ENCODE measurements around the gene LRFN2. TPM values are rescaled to one million over a fixed set of nuclear protein-coding genes. Genes with fewer than 3 reads are reported as not detected.

Gene LRFN2
- total RNA-seq, 3 donors from 2014 or later, result not detected

DNA sequence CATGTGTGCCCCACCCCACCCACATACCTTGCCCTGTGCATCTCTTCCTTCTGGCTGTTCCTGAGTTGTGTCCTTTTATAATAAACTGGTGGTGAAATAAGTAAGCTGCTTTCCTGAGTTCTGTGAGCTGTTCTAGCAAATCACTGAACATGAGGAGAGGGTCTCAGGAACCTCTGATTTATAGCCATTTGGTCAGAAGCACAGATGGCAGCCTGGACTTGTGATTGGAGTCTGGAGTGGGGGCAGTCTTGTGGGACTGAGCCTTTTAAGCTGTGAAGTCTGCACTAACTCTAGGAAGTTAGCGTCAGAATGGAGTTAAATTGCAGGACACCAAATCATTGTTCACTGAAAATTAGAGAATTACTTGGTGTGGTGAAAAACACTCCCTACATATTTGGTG, 245.4 kb downstream of the LRFN2 start:
- DNase-seq (ENCODE audit: low spot score in 2 of 2), result no peak
- no peak overlapping the region for H3K27ac ChIP-seq
- intact Hi-C loops (cut with DNase I; ENCODE audit: low total_unique reads), result loop anchor here (1.0 kb wide), 1 partner anchor 8 kb away; no protein-coding TSS in a partner anchor
- H3K4me3 ChIP-seq, result no peak overlapping the region
- no peaks in the 10 kb centered on the region for H3K9me3 ChIP-seq
- H3K27me3 ChIP-seq, result peaks cover 0 to 3% of the 10 kb centered on the region in 2 donors
- TF ChIP-seq POLR2A (IDR thresholded peaks at IDR 0.05) (no peak), POLR2AphosphoS5 (IDR thresholded peaks at IDR 0.05) (no peak)
- TF ChIP-seq, protein P1, sequence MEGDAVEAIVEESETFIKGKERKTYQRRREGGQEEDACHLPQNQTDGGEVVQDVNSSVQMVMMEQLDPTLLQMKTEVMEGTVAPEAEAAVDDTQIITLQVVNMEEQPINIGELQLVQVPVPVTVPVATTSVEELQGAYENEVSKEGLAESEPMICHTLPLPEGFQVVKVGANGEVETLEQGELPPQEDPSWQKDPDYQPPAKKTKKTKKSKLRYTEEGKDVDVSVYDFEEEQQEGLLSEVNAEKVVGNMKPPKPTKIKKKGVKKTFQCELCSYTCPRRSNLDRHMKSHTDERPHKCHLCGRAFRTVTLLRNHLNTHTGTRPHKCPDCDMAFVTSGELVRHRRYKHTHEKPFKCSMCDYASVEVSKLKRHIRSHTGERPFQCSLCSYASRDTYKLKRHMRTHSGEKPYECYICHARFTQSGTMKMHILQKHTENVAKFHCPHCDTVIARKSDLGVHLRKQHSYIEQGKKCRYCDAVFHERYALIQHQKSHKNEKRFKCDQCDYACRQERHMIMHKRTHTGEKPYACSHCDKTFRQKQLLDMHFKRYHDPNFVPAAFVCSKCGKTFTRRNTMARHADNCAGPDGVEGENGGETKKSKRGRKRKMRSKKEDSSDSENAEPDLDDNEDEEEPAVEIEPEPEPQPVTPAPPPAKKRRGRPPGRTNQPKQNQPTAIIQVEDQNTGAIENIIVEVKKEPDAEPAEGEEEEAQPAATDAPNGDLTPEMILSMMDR (IDR thresholded peaks at IDR 0.05), result no peak
- no peaks in the 10 kb centered on the region for H3K36me3 ChIP-seq
- H3K4me1 ChIP-seq, result no peaks in the 10 kb centered on the region

Measured in breast epithelium (tissue), 4 donors.